ENCODE measurements around the gene EPB41L5. TPM values are rescaled to one million over a fixed set of nuclear protein-coding genes. Genes with fewer than 3 reads are reported as not detected.
A peak's percentile ranks its signal among the peaks of the same experiment; 100 is the strongest.

EPB41L5 gene
- polyA plus RNA-seq, 1 donor (not counting 4 experiments of a cell fraction or from before 2014, with no cell fraction given) = 17.8 TPM

DNA sequence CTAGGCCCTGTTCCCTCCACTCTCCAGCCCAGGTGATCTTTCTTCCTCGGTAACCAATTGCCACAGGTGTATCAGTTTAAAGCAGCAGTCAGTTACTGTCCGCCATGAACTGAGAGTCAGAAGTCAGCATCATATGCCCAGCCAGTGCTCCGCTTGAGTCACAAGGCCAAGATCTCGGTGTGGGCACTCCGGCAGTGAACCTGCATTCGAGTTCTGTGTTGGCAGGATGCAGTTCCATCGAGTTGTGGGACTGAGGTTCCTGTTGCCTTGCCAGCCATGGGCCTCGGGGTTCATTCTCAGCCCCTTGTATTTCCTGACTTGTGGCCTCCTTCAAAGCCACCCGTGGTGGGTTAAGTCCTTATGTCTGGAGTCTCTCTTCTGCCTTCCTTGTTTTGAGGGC lies 213.4 kb downstream of the EPB41L5 start:
- Histone ChIP-seq H4K20me1 (ENCODE audit: control insufficient read depth, extremely low read depth, insufficient read depth, low read length) (no peaks in the 10 kb centered on the region), H3K4me3 (ENCODE audit: control insufficient read depth in 2 of 3, extremely low read depth in 1 of 3, insufficient read depth in 2 of 3, low read depth in 1 of 3, low read length in 3 of 3) (no peak overlapping the region), H3K36me3 (ENCODE audit: control insufficient read depth in 2 of 2, extremely low read depth in 1 of 2, insufficient read depth in 2 of 2, low read length in 2 of 2) (peaks cover 0 to 3% of the 10 kb centered on the region in 2 experiments), H3K27ac (ENCODE audit: control insufficient read depth, insufficient read depth, low read length) (no peak overlapping the region), H3K79me2 (ENCODE audit: control insufficient read depth, insufficient read depth, low read length) (peaks cover 11% of the 10 kb centered on the region), H3K27me3 (ENCODE audit: control insufficient read depth, extremely low read depth, insufficient read depth, low read length) (no peaks in the 10 kb centered on the region), H2AFZ (ENCODE audit: control insufficient read depth, low read length) (no peak overlapping the region), H3K4me1 (ENCODE audit: control insufficient read depth, extremely low read depth, insufficient read depth, low read length) (peaks cover 32% of the 10 kb centered on the region), H3K9ac (ENCODE audit: control insufficient read depth, extremely low read depth, insufficient read depth, low read length) (no peak overlapping the region), H3K9me1 (ENCODE audit: control insufficient read depth, extremely low read depth, insufficient read depth, low read length) (no peaks in the 10 kb centered on the region), H3K9me3 (ENCODE audit: control insufficient read depth, low read depth, low read length) (peaks cover 5% of the 10 kb centered on the region), H3K4me2 (ENCODE audit: control insufficient read depth, extremely low read depth, insufficient read depth, low read depth, low read length) (no peak overlapping the region)
- dilution Hi-C loops (cut with MboI; ENCODE audit: extremely low pct_ligation_motif_present, low sequenced_read_pairs) = no loop called here
- FAIRE-seq (no peak), DNase-seq (ENCODE audit: low read depth, low spot score) (no peak)
- TF ChIP-seq EZH2 (IDR thresholded peaks at IDR 0.05; ENCODE audit: low read length) = no peak
- TF ChIP-seq, protein P1, sequence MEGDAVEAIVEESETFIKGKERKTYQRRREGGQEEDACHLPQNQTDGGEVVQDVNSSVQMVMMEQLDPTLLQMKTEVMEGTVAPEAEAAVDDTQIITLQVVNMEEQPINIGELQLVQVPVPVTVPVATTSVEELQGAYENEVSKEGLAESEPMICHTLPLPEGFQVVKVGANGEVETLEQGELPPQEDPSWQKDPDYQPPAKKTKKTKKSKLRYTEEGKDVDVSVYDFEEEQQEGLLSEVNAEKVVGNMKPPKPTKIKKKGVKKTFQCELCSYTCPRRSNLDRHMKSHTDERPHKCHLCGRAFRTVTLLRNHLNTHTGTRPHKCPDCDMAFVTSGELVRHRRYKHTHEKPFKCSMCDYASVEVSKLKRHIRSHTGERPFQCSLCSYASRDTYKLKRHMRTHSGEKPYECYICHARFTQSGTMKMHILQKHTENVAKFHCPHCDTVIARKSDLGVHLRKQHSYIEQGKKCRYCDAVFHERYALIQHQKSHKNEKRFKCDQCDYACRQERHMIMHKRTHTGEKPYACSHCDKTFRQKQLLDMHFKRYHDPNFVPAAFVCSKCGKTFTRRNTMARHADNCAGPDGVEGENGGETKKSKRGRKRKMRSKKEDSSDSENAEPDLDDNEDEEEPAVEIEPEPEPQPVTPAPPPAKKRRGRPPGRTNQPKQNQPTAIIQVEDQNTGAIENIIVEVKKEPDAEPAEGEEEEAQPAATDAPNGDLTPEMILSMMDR (optimal IDR thresholded peaks at IDR 0.05 in 1 of 3, IDR thresholded peaks at IDR 0.05 in 1 of 3, conservative IDR thresholded peaks at IDR 0.05 in 1 of 3; ENCODE audit: extremely low read depth in 1 of 3, insufficient read depth in 2 of 3, low read length in 3 of 3) = no peak

DNA sequence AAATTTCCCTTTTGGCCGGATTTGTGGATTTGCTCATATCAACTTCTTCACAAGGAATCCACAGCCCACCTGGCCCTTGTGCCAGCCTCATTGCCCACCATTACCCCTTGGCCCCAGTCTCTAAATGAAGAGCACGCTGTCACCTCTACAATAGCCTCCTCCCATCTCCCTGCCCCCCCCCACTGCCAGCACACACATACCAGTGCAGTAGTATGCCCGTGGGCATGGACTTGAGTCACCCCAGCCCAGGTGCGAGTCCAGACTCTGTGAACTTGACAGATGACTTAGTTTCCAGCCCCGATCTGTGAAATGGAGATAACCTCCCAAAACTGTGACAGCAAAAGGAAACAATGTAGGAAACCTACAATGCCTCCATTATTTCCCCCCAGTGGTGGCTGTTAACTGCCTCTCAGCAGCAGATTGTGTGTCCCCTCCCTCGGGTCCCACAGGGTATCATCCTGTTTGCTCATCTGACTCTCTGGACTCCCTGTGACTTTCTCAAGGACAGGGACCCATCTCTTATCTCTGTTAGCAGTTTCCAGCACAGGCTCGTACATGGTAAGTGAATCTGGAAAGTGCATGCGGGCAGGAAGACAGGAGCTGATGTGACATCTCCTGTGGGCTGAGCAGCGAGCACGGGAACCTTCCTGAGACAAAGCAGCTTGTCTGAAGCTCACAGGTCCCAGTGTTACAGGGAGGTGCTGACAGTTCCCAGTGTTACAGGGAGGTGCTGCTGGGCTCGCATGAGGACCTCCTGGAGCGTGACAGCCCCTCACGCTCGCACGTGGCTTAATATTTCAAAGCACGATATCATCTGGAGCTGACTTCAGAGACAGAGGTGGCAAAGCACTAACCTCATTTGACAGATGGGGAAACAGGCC lies 214.5 kb downstream of the EPB41L5 start:
- H4K20me1 ChIP-seq (ENCODE audit: control insufficient read depth, extremely low read depth, insufficient read depth, low read length) = no peaks in the 10 kb centered on the region
- peaks cover 37% of the 10 kb centered on the region for H3K4me1 ChIP-seq (ENCODE audit: control insufficient read depth, extremely low read depth, insufficient read depth, low read length)
- no peak for DNase-seq (ENCODE audit: low read depth, low spot score)
- no peak overlapping the region for H3K9ac ChIP-seq (ENCODE audit: control insufficient read depth, extremely low read depth, insufficient read depth, low read length)
- TF ChIP-seq, protein P1 (optimal IDR thresholded peaks at IDR 0.05 in 1 of 3, IDR thresholded peaks at IDR 0.05 in 1 of 3, conservative IDR thresholded peaks at IDR 0.05 in 1 of 3; ENCODE audit: extremely low read depth in 1 of 3, insufficient read depth in 2 of 3, low read length in 3 of 3) = no peak
- TF ChIP-seq EZH2 (IDR thresholded peaks at IDR 0.05; ENCODE audit: low read length) = no peak
- no peaks in the 10 kb centered on the region for H3K9me1 ChIP-seq (ENCODE audit: control insufficient read depth, extremely low read depth, insufficient read depth, low read length)
- H3K9me3 ChIP-seq (ENCODE audit: control insufficient read depth, low read depth, low read length) = peaks cover 3% of the 10 kb centered on the region
- H3K27ac ChIP-seq (ENCODE audit: control insufficient read depth, insufficient read depth, low read length) = no peak overlapping the region
- dilution Hi-C loops (cut with MboI; ENCODE audit: extremely low pct_ligation_motif_present, low sequenced_read_pairs) = no loop called here
- H3K4me2 ChIP-seq (ENCODE audit: control insufficient read depth, extremely low read depth, insufficient read depth, low read depth, low read length) = peak overlapping the region; percentile 36
- H3K27me3 ChIP-seq (ENCODE audit: control insufficient read depth, extremely low read depth, insufficient read depth, low read length) = no peaks in the 10 kb centered on the region
- H3K36me3 ChIP-seq (ENCODE audit: control insufficient read depth in 2 of 2, extremely low read depth in 1 of 2, insufficient read depth in 2 of 2, low read length in 2 of 2) = no peaks in the 10 kb centered on the region
- H2AFZ ChIP-seq (ENCODE audit: control insufficient read depth, low read length) = no peak overlapping the region
- FAIRE-seq = peak; percentile 20
- H3K79me2 ChIP-seq (ENCODE audit: control insufficient read depth, insufficient read depth, low read length) = peaks cover 3% of the 10 kb centered on the region
- H3K4me3 ChIP-seq (ENCODE audit: control insufficient read depth in 2 of 3, extremely low read depth in 1 of 3, insufficient read depth in 2 of 3, low read depth in 1 of 3, low read length in 3 of 3) = no peak overlapping the region

Data from keratinocyte (primary cell).